GM21528 (cell line): ENCODE results near the gene ASCL5.

Experiments
- ATAC-seq: cut with Tn5 transposase; IDR thresholded peaks from one replicate; pipeline ENCODE4 v1.9.1; 2021; ENCODE audit warnings: mild to moderate bottlenecking, moderate library complexity; ENCODE audit not compliant: unreplicated experiment, low FRiP score

The ASCL5 gene

GRCh38 chr1:201090541-201090940, 36.4 kb downstream of the ASCL5 start:
- no peak for ATAC-seq

DNA sequence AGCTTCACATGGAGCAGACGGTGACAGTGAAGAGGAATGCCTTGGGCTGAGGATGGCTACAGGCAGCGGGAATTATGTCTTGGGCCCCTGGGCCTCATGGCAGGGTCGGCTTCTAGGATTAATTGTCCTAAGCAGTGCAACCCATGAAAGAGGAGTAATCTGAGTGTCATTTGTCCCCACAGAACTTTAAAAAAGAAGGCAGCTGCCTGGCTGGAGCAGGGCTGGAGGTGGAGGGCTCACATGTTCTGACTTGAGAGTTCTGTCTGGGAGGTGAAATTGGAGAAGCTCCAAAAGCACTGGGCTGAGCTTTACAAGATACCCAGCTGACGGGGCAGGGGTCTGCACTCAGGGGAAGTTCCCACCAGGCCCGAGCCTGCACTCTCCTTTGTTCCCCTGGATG, 37.4 kb downstream of the ASCL5 start:
- no peak for ATAC-seq

- no peak for ATAC-seq
These were observed 38.0 kb downstream of the ASCL5 start for GRCh38 chr1:201088901-201089525.

DNA sequence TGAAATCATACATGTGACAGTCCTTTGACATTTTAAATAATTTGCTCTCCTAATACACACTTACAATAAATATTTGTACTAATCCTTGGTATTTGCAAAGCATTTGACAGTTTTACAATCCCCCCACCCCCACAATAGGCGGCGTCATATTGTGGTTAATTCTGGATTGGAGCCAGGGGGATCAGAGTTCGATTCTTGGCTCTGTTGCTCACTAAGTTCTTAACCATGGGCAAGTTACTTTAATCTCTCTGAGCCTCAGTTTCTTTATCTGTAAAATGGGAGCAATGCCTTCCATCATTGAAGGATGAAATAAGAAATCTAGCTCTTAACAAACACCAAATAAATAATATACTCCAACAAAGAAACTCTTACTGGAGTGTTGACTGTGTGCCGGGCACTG, 38.6 kb downstream of the ASCL5 start:
- ATAC-seq: no peak

DNA sequence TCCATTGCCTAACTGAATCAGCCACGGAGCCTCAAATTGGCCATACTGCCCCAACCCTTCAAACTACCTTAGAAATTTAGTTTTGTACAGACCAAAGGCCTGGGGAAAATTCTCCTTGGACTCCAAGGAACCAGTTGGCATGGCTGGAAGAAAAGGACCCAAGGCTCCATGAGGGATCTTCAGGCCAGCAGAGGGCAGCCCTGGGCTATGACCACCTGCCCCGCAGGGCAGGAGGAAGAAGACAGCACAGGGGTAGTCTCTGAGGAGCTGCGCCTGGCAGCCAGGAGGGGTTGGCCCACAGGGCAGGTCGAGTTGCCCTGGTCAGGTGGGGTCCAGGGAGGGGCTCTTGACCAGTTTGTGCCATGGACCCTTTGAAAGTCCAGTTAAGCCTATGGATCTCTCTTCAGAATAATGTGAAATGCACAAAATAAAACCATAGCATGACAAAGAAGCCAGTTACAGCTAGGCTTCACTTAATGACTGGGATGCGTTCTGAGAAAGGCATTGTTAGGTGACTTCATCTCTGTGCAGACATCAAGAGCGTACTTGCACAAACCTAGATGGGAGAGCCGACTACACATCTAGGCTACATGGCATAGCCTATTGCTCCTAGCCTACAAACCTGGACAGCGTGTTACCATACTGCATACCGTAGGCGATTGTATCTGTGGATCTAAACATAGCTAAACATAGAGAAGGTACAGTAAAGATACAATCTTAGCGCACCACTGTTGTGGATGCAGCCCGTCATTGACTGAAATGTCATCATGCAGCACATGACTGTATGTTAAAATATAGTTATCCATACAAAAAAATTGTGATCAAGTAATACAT, 40.9 kb downstream of the ASCL5 start:
- ATAC-seq: no peak

- no peak for ATAC-seq
These were observed 42.7 kb downstream of the ASCL5 start for GRCh38 chr1:201084295-201084694.

DNA sequence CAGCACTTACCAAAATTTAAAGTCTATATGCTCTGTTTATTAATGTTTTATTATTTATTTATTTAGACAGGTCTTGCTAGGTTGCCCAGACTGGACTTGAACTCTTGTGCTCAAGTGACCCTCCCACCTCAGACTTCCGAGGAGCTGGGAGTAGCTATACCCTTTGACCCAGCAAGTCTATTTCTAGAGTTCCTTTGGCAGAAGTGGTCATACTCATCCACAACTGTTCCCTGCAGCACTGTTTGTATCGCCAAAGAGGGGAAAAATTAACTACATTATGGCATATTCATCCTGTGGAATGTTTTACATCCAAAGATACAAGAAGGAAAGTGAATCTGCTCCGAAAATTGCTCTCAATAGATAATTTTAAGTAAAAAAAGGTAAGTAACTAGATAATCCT, 43.2 kb downstream of the ASCL5 start:
- no peak for ATAC-seq

GRCh38 chr1:201080135-201080534, 46.8 kb downstream of the ASCL5 start:
- no peak for ATAC-seq

GRCh38 chr1:201077736-201078135, 49.2 kb downstream of the ASCL5 start:
- no peak for ATAC-seq

DNA sequence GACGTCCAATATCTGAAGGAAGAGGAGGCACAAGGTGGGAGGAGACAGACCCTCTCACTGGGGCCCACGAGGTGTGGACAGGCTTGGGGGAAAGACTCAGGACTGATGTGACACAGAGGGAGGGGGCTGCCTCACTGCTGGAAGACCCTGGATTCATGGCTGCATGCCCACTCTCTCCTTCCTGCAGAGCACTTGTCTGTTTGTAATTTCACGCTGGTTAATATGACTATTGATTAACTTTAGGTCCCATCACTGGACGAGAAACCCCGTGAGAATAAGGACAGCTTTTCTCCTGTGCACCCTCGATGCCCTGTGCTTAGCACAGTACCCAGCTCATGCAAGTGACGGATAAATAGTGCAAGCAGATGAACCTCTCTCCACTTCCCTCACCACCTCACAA, 49.9 kb downstream of the ASCL5 start:
- ATAC-seq: no peak

DNA sequence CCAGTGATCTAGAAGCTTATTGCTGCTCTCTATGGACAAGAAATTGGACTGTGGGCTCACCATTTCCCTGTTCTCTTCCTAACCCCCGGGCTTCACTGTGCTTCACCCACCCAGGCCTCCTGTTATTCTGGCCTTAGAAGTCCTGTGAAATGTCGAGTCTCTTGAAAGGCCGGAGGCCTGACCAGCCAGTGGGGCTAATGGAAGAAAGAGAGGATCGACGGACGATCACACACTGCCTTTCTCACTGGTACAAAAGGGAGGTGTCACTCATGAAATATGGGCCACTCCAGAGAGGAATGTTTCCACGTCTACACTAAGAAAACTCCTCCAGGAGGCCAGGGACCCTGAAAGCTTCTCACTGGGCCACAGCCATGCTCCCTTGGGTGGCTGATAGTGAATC, 50.9 kb downstream of the ASCL5 start:
- ATAC-seq: no peak

GRCh38 chr1:201074018-201074417, 53.0 kb downstream of the ASCL5 start:
- ATAC-seq: no peak

DNA sequence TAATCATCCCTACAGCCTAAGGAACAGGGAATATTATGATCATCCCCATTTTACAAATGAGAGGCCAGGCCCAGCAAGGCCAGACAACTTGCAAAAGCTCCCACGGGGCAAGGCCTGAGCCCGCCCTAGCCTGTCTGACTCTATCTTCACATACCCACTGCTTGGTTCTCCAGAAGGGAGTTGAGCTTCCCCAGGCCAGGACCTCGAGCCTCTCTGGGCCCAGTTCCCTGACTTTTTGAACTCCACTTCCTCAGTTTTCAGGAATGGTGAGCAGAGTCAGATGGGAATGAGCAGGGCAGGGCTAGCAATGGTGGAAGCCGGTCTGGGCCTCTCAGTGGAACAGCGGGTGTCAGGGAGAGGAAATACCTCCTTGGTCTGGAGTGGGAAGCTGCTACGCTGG, 54.1 kb downstream of the ASCL5 start:
- no peak for ATAC-seq

GRCh38 chr1:201072149-201072548, 54.8 kb downstream of the ASCL5 start:
- no peak for ATAC-seq

GRCh38 chr1:201069636-201070035, 57.3 kb downstream of the ASCL5 start:
- no peak for ATAC-seq

- ATAC-seq: no peak
These were observed 58.0 kb downstream of the ASCL5 start for GRCh38 chr1:201068976-201069375.

DNA sequence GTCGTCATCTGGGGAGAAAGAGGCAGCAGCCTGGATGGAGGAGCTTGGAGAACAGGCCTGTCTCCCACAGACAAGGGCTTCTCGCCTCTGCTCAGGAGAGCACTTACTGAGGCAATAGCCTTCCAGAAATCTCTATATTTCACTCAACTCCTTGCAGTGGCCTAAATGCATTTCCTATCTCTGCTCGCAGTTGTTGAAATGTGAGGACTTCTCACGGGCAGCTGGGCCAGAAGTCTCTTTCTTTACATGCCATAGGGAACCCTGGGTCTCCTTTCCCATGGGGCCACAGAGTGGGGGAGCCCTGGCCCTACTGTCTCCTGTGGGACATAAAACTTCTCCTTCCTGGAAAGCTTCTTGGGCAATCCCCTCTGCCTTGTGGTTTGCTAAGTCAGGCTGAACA, 60.0 kb downstream of the ASCL5 start:
- ATAC-seq: no peak

GRCh38 chr1:201065686-201066085, 61.3 kb downstream of the ASCL5 start:
- ATAC-seq: no peak

DNA sequence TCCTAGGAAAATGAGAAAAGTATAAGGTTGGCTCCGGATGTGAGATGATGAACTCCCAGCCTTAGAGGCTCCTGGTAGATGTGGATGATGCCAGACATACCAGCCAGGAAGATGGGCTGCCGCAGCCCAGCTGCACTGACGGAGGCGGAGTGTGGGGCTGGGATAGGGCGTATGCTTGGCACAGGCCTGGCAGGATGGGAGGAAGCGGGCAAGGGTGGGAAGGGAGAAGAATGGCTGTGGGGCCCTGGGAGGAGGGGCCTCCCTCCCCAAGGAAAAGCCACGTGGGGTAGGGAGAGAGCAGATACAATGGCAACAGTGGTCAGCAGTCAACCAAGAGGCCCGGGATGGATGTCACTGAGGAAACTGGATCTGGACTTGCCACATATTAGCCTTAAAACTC, 62.2 kb downstream of the ASCL5 start:
- ATAC-seq: no peak
